ENCODE measurements around the gene ZNF268.

Gene ZNF268

GRCh38 chr12:133235401-133236112, 54.3 kb downstream of the ZNF268 start, which contains the start of gene ANHX:
ANHX (minus strand) TSS chr12:133235877; CDS start chr12:133234356, 1,521 bp downstream.
- no peak within 1 kb of the TSS for H3K27ac ChIP-seq (ENCODE audit: extremely low read depth, low read depth, low read length)
- no peaks in the 10 kb centered on the region; the same call in 1 of the 2 replicates for H3K9me3 ChIP-seq (ENCODE audit: control insufficient read depth, insufficient read depth, low read depth, low read length)
- POLR2A ChIA-PET = no interaction called here
- TF ChIP-seq WT1 (tag by site-specific recombination; IDR thresholded peaks at IDR 0.05) (no peak), ZBTB17 (tag by site-specific recombination; IDR thresholded peaks at IDR 0.05) (no peak), SETDB1 (IDR thresholded peaks at IDR 0.05; ENCODE audit: insufficient read length, low read length) (no peak), PRDM1 (tag by site-specific recombination; IDR thresholded peaks at IDR 0.05) (no peak), ZBTB10 (tag by site-specific recombination; IDR thresholded peaks at IDR 0.05) (no peak), ZNF112 (tag by site-specific recombination; IDR thresholded peaks at IDR 0.05) (no peak), SCRT1 (tag by site-specific recombination; IDR thresholded peaks at IDR 0.05; ENCODE audit: borderline replicate concordance) (no peak), ATF2 (tag by site-specific recombination; IDR thresholded peaks at IDR 0.05; ENCODE audit: low read depth) (no peak), ZSCAN23 (tag by site-specific recombination; IDR thresholded peaks at IDR 0.05) (no peak), ZFP3 (tag by site-specific recombination; IDR thresholded peaks at IDR 0.05; ENCODE audit: low read depth) (no peak), ZBTB8A (tag by site-specific recombination; IDR thresholded peaks at IDR 0.05) (no peak), ZBTB48 (tag by site-specific recombination; IDR thresholded peaks at IDR 0.05) (no peak), ZNF26 (tag by site-specific recombination; IDR thresholded peaks at IDR 0.05) (no peak), ZNF10 (tag by site-specific recombination; IDR thresholded peaks at IDR 0.05) (no peak), ZNF16 (tag by site-specific recombination; IDR thresholded peaks at IDR 0.05; ENCODE audit: low read depth) (no peak), ZNF362 (tag by site-specific recombination; IDR thresholded peaks at IDR 0.05) (no peak), ZNF174 (tag by site-specific recombination; IDR thresholded peaks at IDR 0.05) (no peak), INSM2 (tag by site-specific recombination; IDR thresholded peaks at IDR 0.05) (no peak)
- CTCF ChIA-PET = no interaction called here
- no peaks in the 10 kb centered on the region for H3K36me3 ChIP-seq (ENCODE audit: control insufficient read depth in 2 of 2, insufficient read depth in 1 of 2, low read length in 2 of 2)
- no peaks in the 10 kb centered on the region for H3K4me1 ChIP-seq (ENCODE audit: control insufficient read depth, insufficient read depth, low read length)
- H3K4me3 ChIP-seq (ENCODE audit: low read depth, low read length) = no peak within 1 kb of the TSS

All from HEK293 (cell line).